Mucosa of descending colon (tissue), 3 donors: ENCODE results near the gene TMEM119. TPM values are rescaled to one million over a fixed set of nuclear protein-coding genes. Genes with fewer than 3 reads are reported as not detected.

ENCODE experiments used
- ATAC-seq: fragments of 200-7000 bp; cut with Tn5 transposase; one replicate; pipeline ENCODE4 v1.9.1; 2020; ENCODE audit warnings: mild to moderate bottlenecking, moderate library complexity
- DNase-seq, 3 donors: peaks; one replicate each; pipeline ENCODE4 v3.0.0-alpha.2; 2020
- H3K36me3 ChIP-seq: fragments of 200-600 bp; one replicate; pipeline ENCODE4 v1.8.0; 2021; ENCODE audit warnings: low read depth, mild to moderate bottlenecking
- H3K4me1 ChIP-seq: fragments of 200-600 bp; one replicate; pipeline ENCODE4 v1.8.0; 2021; ENCODE audit warnings: low read depth, mild to moderate bottlenecking
- H3K4me3 ChIP-seq: fragments of 200-600 bp; one replicate; pipeline ENCODE4 v1.8.0; 2021; ENCODE audit warnings: mild to moderate bottlenecking
- H3K9me3 ChIP-seq: fragments of 200-600 bp; one replicate; pipeline ENCODE4 v1.8.0; 2021; ENCODE audit warnings: mild to moderate bottlenecking
- intact Hi-C, 2 donors: fragments of 100-400 bp; cut with DNase I in 1 of 2; cut with micrococcal nuclease in 1 of 2; formaldehyde crosslinking; loops; one replicate each; pipeline versions ENCODE4 v1.11.0 to v1.11.1; 2022; cut with DNase I, micrococcal nuclease
- total RNA-seq, 3 donors: library from RNA; stranded (reverse); fragmentation: NEBNext Ultra II Directional in 2 of 3; extraction: Animal tissue kit (Norgen Biotek cat#: 25700) in 2 of 3; gene quantifications; one replicate each; pipeline versions ENCODE4 v1.2.1 to v1.2.4, GENCODE V29; 2021 to 2023
- TF ChIP-seq, protein P1 (sequence below): fragments of 200-600 bp; IDR thresholded peaks from one replicate; pipeline ENCODE4 v1.8.0; 2022; ENCODE audit warnings: antibody characterized with exemption, mild to moderate bottlenecking
- donor health status: DM: no; HTN: no; CAD: no; lungs with moderate emphysema.
- donor health status: DM: no; HTN: no; CAD: no.
- donor health status: DM: no; HTN: yes; CAD: no.

Gene TMEM119
- total RNA-seq, 3 donors from 2014 or later = 4.1 to 7.0 (median 5.1) TPM

DNA sequence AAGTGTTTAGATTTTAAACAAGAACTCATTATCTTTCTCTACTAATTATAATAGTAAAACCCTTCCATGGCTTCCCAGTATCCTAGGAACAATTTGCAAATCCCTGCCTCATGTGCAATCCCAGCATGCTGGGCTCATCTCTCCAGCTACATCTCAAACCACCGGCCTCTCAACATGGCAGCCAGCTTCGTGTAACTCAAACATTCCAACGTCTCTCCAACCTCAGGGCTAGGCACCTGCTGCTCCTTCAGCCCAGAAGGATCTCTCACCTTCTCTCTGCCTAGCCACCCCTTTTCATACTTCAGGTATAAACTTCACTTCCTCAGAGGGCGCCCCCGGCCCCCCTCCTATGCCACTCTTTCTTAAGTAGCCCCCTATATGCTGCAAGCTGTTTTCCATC is 44.1 kb downstream of the TMEM119 start:
- no peaks in the 10 kb centered on the region for H3K36me3 ChIP-seq
- no peak for ATAC-seq

DNA sequence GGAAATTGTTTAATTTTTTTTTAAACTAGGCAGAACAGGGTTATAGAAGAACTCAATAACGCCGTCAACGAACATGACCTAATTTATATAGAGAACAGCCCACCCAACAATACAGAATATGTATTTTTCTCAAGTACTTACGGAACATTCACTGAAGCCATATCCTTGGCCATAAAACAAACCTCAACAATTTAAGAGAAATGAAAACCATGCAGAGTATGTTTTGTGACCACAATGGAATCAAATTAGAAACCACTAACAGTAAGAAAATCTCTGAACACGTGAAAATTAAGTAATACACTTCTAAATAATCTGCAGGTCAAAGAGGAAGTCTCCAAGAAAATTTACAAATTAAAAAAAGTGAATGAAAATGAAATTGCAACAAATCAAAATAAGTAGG is 46.3 kb downstream of the TMEM119 start:
- intact Hi-C loops = no loop called here
- Histone ChIP-seq H3K4me3 (no peak overlapping the region), H3K4me1 (no peaks in the 10 kb centered on the region), H3K36me3 (no peaks in the 10 kb centered on the region), H3K9me3 (no peaks in the 10 kb centered on the region)
- ATAC-seq (no peak), DNase-seq (no peak)
- TF ChIP-seq, protein P1, sequence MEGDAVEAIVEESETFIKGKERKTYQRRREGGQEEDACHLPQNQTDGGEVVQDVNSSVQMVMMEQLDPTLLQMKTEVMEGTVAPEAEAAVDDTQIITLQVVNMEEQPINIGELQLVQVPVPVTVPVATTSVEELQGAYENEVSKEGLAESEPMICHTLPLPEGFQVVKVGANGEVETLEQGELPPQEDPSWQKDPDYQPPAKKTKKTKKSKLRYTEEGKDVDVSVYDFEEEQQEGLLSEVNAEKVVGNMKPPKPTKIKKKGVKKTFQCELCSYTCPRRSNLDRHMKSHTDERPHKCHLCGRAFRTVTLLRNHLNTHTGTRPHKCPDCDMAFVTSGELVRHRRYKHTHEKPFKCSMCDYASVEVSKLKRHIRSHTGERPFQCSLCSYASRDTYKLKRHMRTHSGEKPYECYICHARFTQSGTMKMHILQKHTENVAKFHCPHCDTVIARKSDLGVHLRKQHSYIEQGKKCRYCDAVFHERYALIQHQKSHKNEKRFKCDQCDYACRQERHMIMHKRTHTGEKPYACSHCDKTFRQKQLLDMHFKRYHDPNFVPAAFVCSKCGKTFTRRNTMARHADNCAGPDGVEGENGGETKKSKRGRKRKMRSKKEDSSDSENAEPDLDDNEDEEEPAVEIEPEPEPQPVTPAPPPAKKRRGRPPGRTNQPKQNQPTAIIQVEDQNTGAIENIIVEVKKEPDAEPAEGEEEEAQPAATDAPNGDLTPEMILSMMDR = no peak

More for the DNA sequence above, 44.1 kb downstream of the TMEM119 start:
- no peaks in the 10 kb centered on the region for H3K9me3 ChIP-seq
- TF ChIP-seq, protein P1 = no peak
- DNase-seq = no peak
- no peak overlapping the region for H3K4me3 ChIP-seq
- H3K4me1 ChIP-seq = peaks cover 12% of the 10 kb centered on the region
- intact Hi-C loops = no loop called here

DNA sequence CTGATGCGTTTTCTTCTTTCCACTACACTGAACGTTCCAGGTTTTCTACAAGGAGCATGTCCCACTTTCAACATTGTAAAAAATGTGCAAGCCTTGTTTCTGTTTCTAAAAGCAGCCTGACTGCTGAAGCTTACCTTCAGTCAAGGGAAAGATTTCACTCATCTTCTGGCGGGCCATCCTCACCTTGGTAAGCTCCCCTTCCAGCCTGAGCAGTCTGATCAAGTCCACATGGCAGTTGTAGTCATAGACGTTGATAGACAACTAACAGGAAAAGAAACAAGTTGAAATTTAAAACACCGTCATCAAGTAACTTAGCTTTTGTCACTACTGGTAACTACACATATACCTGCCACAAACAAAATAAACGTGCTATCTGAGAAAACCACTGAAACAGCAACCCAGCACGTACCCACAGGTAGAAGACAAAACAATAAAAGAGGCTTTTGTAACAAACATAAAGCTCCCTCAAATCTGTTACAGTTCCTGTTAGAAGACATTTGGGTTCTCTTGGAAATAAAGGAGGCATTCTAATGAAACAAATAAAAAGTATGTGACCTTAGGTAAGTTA is 48.8 kb downstream of the TMEM119 start:
- ATAC-seq (no peak), DNase-seq (no peak)
- TF ChIP-seq, protein P1 = no peak
- Histone ChIP-seq H3K9me3 (no peaks in the 10 kb centered on the region), H3K4me1 (no peaks in the 10 kb centered on the region), H3K4me3 (no peak overlapping the region), H3K36me3 (no peaks in the 10 kb centered on the region)
- intact Hi-C loops = no loop called here

DNA sequence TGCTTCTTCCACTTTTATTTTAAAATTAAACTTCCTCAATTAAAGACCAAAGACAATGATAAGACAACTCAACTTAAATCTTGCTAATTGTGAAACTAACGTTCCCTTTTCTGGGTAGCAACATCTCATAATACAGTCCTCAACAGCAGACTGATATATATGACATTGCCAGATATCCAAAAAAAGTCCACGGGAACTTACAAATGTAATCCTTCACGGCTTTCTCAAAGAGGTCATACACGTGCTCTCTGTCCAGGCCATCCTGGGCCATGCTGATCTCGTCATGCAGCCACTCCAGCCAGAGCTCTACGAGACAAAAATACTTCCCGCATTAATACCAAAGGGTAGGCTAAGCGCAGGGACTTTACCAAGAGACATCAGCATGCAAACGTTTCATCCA is 50.2 kb downstream of the TMEM119 start:
- no peak overlapping the region for H3K4me3 ChIP-seq
- no peaks in the 10 kb centered on the region for H3K9me3 ChIP-seq
- H3K36me3 ChIP-seq = no peaks in the 10 kb centered on the region
- no peaks in the 10 kb centered on the region for H3K4me1 ChIP-seq
- DNase-seq (no peak), ATAC-seq (no peak)
- intact Hi-C loops = no loop called here
- TF ChIP-seq, protein P1 = no peak

DNA sequence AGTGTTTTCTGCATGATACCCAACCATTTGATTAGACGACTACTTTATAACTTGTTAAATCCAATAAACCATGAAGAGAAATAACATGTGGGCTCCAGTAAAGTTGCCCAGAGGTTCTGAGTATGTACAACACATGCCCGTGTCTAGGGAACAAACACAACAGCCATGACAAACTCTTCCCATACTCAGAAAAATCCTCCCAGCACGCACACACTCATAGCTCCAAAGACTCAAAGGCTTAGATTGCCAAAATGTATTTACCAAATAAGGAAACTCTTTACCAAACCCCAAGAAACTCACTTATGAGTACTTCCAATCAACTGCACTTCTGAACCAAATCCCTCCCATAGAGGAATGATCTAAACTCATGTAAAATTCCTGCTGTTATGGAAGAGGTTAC is 54.2 kb downstream of the TMEM119 start:
- H3K4me3 ChIP-seq = no peak overlapping the region
- ATAC-seq (no peak), DNase-seq (no peak)
- no peaks in the 10 kb centered on the region for H3K9me3 ChIP-seq
- H3K4me1 ChIP-seq = no peaks in the 10 kb centered on the region
- H3K36me3 ChIP-seq = no peaks in the 10 kb centered on the region
- TF ChIP-seq, protein P1 = no peak
- intact Hi-C loops = no loop called here

DNA sequence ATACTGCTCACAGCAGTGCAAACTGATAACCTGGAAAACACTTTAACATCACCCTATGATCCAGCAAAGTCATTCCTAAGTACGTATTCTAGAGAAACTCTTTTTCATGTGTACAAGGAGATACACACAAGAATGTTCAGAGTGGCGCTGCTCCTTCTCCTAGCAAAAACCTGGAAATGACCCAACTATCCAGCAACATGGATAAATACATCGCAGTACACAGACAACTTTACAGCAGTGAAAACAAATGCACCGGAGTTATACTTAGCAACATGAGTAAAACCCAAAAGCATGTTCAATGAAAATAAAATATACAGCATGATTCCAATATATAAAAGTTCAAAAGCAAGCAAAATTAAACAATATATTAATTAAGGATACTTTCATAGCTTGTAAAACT is 55.6 kb downstream of the TMEM119 start:
- intact Hi-C loops = no loop called here
- no peak for DNase-seq
- Histone ChIP-seq H3K36me3 (no peaks in the 10 kb centered on the region), H3K4me1 (no peaks in the 10 kb centered on the region), H3K9me3 (no peaks in the 10 kb centered on the region), H3K4me3 (no peak overlapping the region)
- no peak for ATAC-seq
- TF ChIP-seq, protein P1 = no peak
